ENCODE measurements around the gene ARL2.
"Not testable (repeated sequence)": the region's sequence is repeated elsewhere in the genome, so short reads cannot be mapped to it uniquely, and the experiment has no call there.

The ARL2 gene

DNA sequence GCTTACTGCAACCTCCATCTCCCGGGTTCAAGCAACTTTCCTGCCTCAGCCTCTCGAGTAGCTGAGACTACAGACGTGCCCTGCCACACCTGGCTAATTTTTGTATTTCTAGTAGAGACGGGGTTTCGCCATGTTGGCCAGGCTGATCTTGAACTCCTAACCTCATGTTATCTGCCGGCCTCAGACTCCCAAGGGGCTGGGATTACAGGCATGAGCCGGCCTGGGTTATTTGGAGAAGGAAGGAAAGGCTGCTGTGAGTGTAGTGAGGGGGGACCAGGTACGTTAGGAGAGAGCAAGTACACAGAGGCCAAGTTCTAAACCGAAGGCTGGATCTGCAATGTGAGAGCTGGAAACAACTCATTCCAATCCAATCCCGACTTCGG is 17.6 kb upstream of the ARL2 start:
- no peak for DNase-seq (ENCODE audit: low read depth in 1 of 2, low spot score in 1 of 2)
- TF ChIP-seq JUND (IDR thresholded peaks at IDR 0.05; ENCODE audit: low read depth) = no peak
- in situ Hi-C loops (cut with HindIII; ENCODE audit: low pct_unique_long_range_greater_than_20kb, low sequenced_read_pairs) = no loop called here

DNA sequence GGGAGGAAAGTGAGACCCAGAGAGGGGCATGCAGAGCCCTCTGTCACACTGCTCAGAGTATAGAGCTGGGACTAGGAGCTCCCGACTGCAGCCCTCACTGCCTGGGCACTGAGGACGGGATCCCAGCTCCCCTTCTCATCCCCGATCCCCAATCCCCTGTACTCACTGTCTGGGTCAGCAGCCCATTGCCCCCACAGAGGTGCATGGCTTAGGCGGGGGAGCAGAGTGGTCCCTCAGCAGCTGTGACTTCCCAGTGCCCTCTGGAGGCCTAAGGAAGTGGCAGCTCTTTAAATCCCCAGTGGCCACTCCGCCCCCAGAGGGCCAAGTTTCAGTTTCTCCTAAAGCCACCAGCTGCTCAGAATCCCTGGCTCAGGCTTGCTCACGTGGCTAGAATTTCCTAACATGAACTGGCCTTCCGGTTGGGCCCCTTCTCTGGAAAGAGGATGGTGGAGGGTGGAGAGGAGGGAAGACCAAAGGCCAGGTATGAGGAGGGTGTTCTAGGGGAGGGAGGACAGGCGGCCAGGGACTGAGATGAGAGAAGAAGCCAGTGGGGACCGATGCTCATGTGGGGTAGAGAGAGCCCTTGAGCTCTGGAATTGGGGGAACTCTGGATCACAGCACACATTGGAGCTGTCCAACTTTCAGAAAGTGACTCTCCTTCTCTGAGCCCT is 17.1 kb upstream of the ARL2 start, which contains the start of gene BATF2:
Gene BATF2, minus strand, starts transcription at position 262 of the 671 bp plus-strand sequence. Its CDS starts 57 bp downstream, at position 205.
- in situ Hi-C loops (cut with HindIII; ENCODE audit: low pct_unique_long_range_greater_than_20kb, low sequenced_read_pairs) = no loop called here
- peak; percentile 86 to 94 for DNase-seq (ENCODE audit: low read depth in 1 of 2, low spot score in 1 of 2)
- TF ChIP-seq JUND (IDR thresholded peaks at IDR 0.05; ENCODE audit: low read depth) = no peak

DNA sequence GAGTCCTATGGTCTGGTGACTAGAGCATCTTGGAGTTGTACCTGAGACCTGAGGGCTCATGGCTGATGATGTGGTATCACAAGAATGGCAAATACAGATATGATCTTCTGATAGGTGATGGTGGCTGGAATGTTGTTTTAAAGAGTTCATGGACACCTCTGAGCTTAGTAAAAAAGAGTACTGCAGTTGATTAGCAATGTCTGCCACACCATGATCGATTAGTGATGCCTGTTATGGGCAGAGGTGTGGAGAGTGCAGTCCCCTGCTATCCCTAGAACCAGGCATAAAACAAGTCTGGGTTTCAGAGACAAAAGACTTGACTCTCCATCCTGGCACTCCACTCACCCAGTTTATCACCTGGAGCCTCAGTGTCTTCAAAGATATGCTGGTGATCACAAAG is 15.8 kb upstream of the ARL2 start:
- TF ChIP-seq JUND (IDR thresholded peaks at IDR 0.05; ENCODE audit: low read depth) = no peak
- peak in 1 of 2 experiments; percentile 58 for DNase-seq (ENCODE audit: low read depth in 1 of 2, low spot score in 1 of 2)
- in situ Hi-C loops (cut with HindIII; ENCODE audit: low pct_unique_long_range_greater_than_20kb, low sequenced_read_pairs) = no loop called here

DNA sequence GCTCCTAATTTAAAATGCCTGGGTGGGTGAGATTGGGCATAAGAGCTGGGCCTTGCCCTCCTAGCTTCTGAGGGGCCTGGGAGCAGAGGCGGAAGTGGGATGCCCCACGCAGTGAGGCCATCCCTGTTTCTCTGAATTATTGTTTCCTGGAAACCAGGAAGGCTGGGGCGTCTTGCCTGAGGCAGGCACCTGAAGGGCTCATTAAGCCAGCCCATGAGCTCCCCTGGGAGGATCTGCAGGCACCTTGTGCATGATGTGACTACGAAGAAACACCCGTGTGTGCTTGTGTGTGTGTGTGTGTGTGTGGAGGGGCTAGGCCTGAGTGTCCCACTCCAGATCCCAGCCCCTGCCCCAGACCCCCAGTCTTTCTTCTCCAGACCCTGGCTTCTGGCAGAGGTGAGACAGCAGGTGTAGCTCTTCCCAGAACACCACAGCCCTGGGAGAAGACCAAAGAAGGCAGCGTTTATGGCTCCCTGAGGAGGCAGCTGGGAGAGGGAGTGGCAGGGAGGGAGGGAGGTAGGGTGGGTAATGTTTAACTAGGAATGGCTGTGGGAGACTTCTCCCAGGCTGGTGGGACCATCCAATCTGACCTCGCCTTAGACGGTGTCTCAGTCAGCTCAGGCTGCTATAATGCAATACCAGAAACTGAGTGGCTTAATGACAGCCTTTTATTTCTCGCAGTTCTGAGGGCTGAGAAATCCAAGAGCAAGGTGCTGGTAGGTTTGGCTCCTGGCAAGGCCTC is 15.1 kb upstream of the ARL2 start:
- in situ Hi-C loops (cut with HindIII; ENCODE audit: low pct_unique_long_range_greater_than_20kb, low sequenced_read_pairs) = no loop called here
- no peak for DNase-seq (ENCODE audit: low read depth in 1 of 2, low spot score in 1 of 2)
- no peak for TF ChIP-seq JUND (IDR thresholded peaks at IDR 0.05; ENCODE audit: low read depth)

DNA sequence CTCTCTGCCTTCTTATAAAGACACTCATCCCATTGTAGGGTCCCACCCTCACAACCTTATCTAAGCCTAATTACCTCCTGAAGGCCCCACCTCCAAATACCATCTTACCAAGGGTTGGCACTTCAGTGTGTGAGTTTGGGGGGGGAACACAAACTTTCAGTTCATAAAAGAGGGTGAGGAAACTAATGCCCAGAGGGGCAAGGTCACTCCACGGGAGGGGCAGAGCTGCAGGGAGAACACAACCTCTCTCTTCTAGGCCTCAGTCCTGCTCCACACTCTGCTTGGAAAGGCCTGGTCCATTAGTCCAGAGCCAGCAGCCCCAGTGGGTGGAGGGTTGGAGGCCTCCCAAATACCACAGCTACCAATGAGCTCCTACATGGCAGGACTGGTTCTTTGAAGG is 14.5 kb upstream of the ARL2 start:
- in situ Hi-C loops (cut with HindIII; ENCODE audit: low pct_unique_long_range_greater_than_20kb, low sequenced_read_pairs) = no loop called here
- no peak for DNase-seq (ENCODE audit: low read depth in 1 of 2, low spot score in 1 of 2)
- TF ChIP-seq JUND (IDR thresholded peaks at IDR 0.05; ENCODE audit: low read depth) = no peak

DNA sequence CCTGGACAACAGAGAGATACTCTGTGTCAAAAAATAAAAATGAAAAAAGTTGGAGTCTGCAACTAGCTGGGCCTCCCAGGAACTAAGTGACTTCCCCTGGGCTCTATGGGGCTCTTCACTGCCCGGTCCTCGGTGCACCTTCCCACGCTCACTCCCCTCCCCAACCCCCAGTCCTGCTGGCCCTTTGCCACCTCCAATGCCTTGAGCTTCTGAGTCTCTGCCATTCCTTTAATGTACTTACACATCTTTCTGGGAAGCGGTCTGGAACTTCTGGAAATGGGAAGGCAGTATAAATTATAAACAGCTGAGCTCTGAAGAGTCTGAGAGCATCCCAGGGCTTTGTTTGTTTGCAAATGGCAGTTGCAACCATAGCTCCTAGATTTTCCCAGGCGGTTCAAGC is 11.3 kb upstream of the ARL2 start:
- no peak for DNase-seq (ENCODE audit: low read depth in 1 of 2, low spot score in 1 of 2)
- in situ Hi-C loops (cut with HindIII; ENCODE audit: low pct_unique_long_range_greater_than_20kb, low sequenced_read_pairs) = no loop called here

DNA sequence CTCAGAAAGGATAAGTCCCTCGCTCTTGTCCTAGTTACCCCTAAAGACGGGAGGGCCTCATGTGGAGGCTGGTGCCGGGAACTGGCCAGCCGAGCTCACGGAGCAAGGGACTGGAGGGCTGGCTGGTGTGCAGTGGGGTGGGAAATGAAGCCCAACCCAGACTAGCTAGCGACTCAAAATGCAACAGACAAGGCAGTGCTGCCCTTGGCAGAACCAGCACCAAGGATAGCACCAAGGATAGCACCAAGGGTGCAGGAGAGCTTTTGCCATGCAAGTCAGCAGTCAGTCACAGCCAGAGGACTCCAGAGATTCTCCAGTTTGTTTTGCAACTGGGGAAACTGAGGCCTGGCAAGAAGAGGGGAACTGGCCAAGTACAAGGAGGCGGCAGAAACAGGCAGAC is 10.7 kb upstream of the ARL2 start:
- no peak for TF ChIP-seq JUND (IDR thresholded peaks at IDR 0.05; ENCODE audit: low read depth)
- in situ Hi-C loops (cut with HindIII; ENCODE audit: low pct_unique_long_range_greater_than_20kb, low sequenced_read_pairs) = no loop called here
- peak; percentile 70 to 71 for DNase-seq (ENCODE audit: low read depth in 1 of 2, low spot score in 1 of 2)

More for the DNA sequence above, 11.3 kb upstream of the ARL2 start:
- no peak for TF ChIP-seq JUND (IDR thresholded peaks at IDR 0.05; ENCODE audit: low read depth)

DNA sequence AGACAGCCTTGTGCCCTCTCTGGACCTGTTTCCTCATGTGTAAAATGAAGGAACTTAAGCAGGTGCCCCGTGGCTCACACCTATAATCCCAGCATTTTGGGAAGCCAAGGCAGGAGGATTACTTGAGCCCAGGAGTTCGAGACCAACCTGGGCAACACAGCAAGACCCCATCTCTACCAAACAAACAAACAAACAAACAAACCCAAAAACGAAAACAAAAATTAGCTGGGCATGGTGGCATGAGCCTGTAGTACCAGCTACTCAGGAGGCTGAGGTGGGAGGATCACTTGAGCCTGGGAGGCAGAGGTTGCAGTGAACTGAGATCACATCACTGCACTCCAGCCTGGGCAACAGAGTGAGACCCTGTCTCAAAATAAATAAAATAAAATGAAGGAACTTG is 10.0 kb upstream of the ARL2 start:
- in situ Hi-C loops (cut with HindIII; ENCODE audit: low pct_unique_long_range_greater_than_20kb, low sequenced_read_pairs); DNase-seq (ENCODE audit: low read depth in 1 of 2, low spot score in 1 of 2): not testable (repeated sequence)

DNA sequence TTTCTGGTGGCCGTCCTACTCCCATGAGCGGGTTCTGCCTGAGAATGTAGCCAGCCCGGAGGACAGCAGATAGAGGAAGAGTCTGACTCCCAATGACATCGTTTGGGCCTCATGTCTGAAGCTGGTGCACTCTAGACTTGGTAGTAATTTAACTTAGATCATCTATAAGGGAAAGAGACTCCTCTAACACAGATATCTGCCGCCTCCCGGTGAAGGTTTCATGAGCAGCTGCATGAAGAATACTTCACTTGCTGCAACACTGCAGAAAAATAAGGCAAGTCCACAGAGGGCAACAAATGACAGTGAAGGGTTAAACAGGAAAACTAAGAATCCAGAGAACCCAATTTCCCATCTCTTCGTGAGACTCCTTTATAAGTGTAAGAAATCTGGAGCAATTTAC is 5.9 kb upstream of the ARL2 start:
- no peak for TF ChIP-seq JUND (IDR thresholded peaks at IDR 0.05; ENCODE audit: low read depth)
- no peak for DNase-seq (ENCODE audit: low read depth in 1 of 2, low spot score in 1 of 2)
- in situ Hi-C loops (cut with HindIII; ENCODE audit: low pct_unique_long_range_greater_than_20kb, low sequenced_read_pairs) = no loop called here

DNA sequence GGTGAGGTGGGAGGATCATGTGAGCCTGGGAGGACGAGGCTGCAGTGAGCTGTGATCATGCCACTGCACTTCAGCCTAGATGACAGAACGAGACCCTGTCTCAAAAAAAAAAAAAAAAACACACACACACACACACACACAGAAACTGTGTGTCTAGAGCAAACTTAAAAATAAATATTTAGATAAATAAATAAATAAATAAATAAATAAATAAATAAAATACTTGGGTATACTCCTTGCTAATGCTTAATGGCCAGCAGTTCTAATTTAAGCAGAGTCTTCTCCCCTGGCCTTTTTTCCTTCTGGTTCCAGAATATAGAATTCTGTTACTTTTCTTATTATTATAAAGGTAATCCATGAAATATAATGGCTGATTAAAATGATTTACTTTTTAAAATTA is 5.1 kb upstream of the ARL2 start:
- no peak for TF ChIP-seq JUND (IDR thresholded peaks at IDR 0.05; ENCODE audit: low read depth)
- no peak for DNase-seq (ENCODE audit: low read depth in 1 of 2, low spot score in 1 of 2)
- in situ Hi-C loops (cut with HindIII; ENCODE audit: low pct_unique_long_range_greater_than_20kb, low sequenced_read_pairs) = no loop called here

DNA sequence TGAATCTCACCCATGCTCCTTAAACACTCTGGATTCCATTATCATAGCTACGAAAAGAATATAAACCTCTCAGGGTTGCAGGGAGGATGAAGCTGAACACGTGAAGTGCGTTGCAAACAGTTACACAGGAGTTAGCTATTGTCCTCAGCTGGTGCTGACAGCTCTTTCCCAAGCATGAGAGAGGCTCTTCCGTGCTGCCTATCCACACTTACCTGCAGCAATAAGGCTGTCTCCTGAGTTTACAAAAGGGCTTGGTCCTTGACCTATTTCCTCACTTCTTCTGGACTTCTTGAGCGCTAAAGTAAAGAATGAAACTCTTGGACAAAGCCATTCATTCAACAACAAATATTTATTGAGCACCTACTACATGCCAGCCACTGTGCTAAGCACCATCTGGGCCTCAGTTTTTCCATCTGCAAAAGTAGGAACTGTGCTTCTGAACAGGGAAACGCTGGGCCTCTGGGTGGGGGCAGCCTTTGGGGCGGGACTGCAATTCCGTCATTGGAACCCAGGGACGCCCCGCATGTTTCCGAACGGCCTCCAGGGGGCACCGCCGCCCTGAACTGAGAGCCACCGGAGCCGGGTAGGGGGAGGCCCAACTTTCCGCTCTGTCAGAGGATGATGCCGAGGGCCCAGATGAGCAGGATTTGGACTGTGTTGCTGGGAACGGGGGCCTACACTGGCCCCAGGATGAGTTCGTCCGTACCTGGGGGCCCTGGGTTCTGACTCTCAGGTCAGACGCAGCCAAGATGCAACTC is 651 bp upstream of the ARL2 start:
- TF ChIP-seq JUND (IDR thresholded peaks at IDR 0.05; ENCODE audit: low read depth) = no peak
- in situ Hi-C loops (cut with HindIII; ENCODE audit: low pct_unique_long_range_greater_than_20kb, low sequenced_read_pairs) = no loop called here
- DNase-seq (ENCODE audit: low read depth in 1 of 2, low spot score in 1 of 2) = peak; percentile 92 to 94

DNA sequence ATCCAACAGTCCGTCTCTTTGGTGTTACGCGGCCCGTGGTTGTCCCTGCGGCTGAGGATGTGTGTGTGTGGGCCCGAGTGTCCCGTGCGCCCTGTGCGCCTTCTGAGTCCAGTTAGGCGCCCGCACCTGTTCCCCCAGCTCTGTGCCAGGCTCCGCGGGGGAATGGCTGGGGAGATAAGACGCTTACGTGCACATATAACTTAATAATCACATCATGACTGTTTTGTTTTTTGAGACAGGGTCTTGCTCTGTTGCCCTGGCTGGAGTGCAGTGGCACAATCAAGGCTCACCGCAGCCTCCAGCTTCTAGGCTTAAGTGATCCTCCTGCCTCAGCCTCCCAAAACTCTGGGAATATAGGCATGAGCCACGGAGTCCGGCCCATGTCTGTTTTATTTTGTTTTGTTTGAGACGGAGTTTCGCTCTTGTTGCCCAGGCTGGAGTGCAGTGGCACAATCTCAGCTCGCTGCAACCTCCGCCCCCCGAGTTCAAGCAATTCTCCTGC is 817 bp downstream of the ARL2 start:
- TF ChIP-seq JUND (IDR thresholded peaks at IDR 0.05; ENCODE audit: low read depth) = no peak
- in situ Hi-C loops (cut with HindIII; ENCODE audit: low pct_unique_long_range_greater_than_20kb, low sequenced_read_pairs) = no loop called here
- no peak for DNase-seq (ENCODE audit: low read depth in 1 of 2, low spot score in 1 of 2)

DNA sequence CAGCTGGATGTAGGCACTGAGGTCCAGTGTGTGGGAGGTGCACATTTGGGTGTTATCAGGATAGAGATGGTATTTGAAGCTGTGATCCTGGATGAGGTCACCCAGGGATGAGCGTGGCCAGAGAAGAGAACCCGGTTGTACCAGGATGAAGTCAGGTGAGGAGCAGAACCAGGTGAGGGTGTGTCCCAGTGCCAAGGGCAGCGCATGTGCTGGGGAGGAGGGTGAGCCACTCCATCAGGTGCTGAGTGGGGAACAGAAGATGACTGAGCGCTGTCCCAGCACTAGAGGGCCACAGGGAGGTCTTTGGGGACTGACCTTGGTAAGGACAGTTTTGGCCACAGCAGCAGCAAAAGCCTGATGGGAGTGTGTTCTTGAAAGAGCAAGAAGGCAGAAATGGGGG is 2.7 kb downstream of the ARL2 start:
- in situ Hi-C loops (cut with HindIII; ENCODE audit: low pct_unique_long_range_greater_than_20kb, low sequenced_read_pairs) = no loop called here
- DNase-seq (ENCODE audit: low read depth in 1 of 2, low spot score in 1 of 2) = peak in 1 of 2 experiments; percentile 39
- no peak for TF ChIP-seq JUND (IDR thresholded peaks at IDR 0.05; ENCODE audit: low read depth)
